NCI-H187 (cell line): ENCODE measurements around the gene RFC2.

Experiments used
- DNase-seq, 2 experiments: peaks; one replicate each; lab custom pipeline; 2025; lab: John Stamatoyannopoulos, UW

Gene RFC2

DNA sequence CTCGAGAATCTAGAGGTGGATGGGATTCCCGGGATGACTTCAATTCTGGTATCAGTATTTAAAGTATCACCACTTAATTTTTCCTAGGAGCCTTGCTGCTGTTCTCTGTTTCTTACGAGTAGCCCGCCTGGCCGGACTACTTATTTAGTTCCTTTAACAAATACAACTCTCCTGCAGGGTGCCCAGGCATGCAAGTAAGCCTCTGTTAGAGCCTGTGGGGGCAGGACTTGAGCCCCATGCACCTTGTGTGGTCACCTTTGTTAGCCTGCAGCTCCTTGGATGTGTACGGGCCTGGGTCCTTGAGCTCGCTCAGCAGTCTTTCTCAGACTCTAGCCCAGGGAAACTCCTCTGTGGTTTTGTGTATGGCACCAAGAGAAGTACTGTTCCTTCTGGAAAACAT is 63.9 kb downstream of the RFC2 start:
- no peak for DNase-seq

DNA sequence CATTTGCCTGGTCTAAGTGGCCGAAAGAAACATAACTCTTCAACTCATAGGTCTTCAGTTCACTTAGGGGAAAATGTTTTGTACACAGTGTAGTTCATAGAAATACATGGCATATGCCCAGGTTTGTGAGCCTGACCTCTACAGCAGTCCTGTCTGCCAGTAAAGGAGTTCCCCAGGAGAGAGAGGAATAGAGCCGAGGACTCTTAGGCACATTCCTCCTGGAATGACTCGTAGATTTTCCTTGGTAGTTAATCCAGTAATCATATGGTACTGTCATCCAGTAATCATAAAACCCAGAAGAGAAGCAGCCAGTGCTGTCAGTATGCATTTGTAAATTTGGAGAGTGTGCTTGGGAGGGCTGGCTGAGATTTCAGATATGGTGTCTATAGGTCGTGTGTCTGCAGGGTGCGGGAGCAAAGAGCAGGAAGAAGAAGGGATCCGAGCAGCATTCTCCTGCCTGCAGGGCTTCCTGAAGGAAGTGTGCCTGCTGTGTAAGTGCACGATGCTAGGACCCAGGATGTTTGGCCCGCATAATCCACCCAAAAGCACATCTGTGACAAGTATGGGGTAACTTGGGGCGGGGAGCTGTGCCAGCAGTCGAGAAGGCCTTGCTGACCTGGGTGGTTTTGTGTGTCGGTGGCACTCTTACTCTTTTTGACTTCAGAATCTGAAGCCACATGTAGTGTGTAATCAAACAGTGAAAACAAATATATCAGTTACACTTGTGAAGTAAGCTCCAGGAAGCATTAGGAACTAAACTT is 66.1 kb downstream of the RFC2 start:
- DNase-seq, result no peak

DNA sequence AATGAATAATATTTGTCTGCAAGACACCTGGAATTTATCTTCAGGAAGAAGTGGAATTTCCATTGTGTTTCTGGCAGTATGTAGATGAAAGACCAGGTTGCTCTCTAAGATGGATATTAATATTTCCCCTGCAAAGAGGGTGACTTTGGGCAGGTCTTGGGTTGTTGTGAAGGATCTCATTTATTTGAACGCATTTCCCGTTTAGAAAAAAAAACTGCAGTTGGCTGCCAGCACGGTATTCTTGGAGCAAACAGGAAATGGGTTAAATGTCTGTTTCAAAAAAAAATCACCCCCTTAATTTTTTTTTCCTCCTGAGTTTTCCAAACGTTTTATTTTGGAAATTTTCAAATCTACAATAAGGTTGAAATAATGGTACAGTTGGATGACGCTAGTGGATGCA is 68.6 kb downstream of the RFC2 start:
- DNase-seq, result no peak

DNA sequence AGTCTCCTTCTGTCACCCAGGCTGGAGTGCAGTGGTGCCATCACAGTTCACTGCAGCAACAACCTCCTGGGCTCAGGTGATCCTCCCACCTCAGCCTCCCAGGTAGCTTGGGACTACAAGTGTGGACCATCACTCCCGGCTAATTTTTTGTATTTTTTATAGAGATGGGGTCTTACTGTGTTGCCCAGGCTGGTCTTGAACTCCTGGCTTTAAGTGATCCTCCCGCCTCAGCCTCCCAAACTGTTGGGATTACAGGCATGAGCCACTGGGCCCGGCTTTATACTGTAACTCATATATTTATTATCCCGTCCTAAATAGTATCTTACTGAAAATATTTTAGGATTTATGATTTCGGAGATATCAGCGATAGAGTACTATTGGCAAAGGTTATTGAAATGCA is 69.2 kb downstream of the RFC2 start:
- no peak for DNase-seq

DNA sequence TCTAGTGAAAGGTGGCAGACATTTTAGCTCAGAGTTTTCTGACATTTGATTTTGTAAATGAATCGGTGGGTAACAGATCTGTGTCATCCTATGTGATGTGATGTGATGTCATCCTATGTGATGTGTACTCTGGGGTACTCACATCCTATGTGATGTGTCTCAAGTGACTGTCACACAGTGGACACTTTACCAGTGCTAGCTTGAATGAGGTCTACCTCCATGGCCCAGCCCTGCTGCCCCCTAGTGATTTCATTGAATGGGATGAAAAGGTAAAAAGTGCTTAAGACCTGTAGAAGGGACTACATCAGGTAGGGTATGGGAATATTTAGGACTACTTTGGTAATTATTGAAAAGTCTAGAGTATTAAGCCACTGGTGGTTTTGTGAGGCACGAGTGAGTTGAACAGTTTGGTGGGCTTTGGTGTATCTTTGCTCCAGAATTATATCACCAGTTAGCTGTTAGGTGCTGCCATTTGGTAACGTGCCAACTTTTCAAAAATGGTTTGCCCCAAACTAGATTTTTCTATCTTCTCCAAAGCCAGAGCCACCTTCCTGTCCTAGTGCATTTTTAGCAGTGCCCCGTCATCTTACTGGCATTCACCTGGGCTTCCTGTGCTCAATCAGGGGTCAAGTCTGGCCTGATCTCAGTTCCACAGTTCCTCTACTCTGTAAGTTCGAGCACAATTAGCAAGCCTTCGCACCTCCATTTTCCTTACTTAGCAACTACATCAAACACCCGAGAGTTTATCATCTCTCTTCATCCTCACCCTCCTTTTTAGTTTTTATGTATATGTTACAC is 70.3 kb downstream of the RFC2 start:
- DNase-seq, result no peak

DNA sequence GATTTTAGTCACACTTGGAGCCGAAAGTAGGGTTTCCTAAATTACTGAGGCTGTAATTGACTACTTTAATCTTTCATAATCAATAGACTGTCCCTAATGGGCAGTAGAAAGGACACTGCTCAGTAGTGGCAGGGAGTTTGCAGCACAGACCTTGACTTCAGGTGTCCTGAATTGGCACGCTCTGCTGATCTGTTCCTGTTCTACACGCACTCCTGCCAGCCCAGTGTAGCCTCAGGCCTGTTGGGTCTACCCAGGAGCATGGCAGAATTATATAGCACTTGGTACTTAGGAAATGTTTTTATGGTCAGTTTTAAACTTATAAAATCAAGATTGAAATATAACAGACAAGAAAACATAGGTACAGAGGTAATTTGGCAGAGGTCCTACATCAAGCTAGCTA is 71.1 kb downstream of the RFC2 start:
- DNase-seq, result no peak

DNA sequence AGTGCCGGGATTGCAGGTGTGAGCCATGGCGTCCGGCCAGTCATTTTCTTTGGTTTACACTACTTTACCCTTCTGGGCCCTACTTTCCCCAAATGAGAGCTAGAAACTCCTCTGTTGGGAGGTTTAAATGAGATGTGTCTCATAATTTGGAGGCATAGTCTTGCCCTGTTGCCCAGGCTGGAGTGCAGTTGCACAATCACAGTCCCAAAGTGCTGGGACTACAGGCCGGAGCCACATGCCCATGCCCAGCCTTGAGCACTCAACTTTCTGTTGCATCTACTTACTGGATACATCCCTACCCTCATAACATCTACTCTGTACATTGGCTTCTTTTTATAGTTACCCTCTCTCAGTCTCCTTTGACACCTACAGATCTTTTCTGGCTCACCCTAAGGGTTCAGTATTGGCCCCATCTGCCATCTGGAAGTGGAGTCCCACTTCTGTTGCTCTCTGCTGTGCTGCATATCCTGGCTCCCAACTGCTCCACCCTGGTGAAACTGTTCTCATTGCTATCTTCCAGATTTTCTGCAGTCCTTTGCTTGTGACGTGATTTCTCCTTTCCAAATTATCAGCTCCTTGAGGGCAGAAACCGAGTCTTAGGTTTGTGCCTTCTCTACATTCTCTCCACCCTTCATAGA is 71.6 kb downstream of the RFC2 start:
- DNase-seq, result no peak

DNA sequence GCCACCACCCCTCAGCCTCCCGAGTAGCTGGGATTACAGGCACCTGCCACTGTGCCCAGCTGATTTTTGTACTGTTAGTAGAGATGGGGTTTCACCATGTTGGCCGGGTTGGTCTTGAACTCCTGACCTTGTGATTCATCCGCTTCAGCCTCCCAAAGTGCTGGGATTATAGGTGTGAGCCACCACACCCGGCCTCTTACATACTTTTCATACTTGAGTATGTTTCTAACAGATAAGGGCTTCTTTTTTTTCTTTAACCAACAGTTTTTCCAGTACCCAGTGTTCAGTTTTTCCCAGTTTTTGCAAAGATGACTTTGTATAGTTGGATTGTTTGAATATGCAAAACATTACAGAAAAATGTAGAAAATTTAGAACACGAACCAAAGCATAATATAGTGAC is 72.4 kb downstream of the RFC2 start:
- no peak for DNase-seq
